Neural crest cell (in vitro differentiated cells): ENCODE results near the gene KTI12. TPM values are rescaled to one million over a fixed set of nuclear protein-coding genes. Genes with fewer than 3 reads are reported as not detected.
"Not testable (repeated sequence)": the region's sequence is repeated elsewhere in the genome, so short reads cannot be mapped to it uniquely, and the experiment has no call there.

Source experiments
- DNase-seq: peaks from one replicate; pipeline ENCODE4 v3.0.0; 2021; ENCODE audit warnings: low read depth, mixed read lengths, low spot score
- H3K27ac Mint-ChIP-seq: one replicate; pipeline ENCODE4 v1.8.0; 2021; ENCODE audit warnings: mild to moderate bottlenecking, mixed read lengths; ENCODE audit not compliant: unreplicated experiment
- H3K27me3 Mint-ChIP-seq: 2 replicates; pipeline ENCODE4 v1.8.0; 2021; ENCODE audit warnings: low read depth, mild to moderate bottlenecking, mixed read lengths
- H3K36me3 Mint-ChIP-seq: 2 replicates; pipeline ENCODE4 v1.8.0; 2021; ENCODE audit warnings: low read depth, mild to moderate bottlenecking, mixed read lengths
- H3K4me1 Mint-ChIP-seq: 2 replicates; pipeline ENCODE4 v1.8.0; 2021; ENCODE audit warnings: mixed read lengths
- H3K4me3 Mint-ChIP-seq: one replicate; pipeline ENCODE4 v1.8.0; 2021; ENCODE audit warnings: mild to moderate bottlenecking, mixed read lengths
- H3K9me3 Mint-ChIP-seq: 2 replicates; pipeline ENCODE4 v1.8.0; 2021; ENCODE audit warnings: mixed read lengths
- total RNA-seq: library from RNA; stranded (reverse); gene quantifications from 2 replicates; pipeline ENCODE4 v1.2.1, GENCODE V29; 2021
- TF ChIP-seq, protein P1 (sequence below): fragments of 200-600 bp; sonication (generic); conservative IDR thresholded peaks from 2 replicates; pipeline ENCODE4 v1.5.0; 2021; ENCODE audit warnings: antibody characterized with exemption, mild to moderate bottlenecking

KTI12 gene
- total RNA-seq, 1 donor from 2014 or later, result 8.1 TPM

- no peak for DNase-seq
- Mint-ChIP-seq H3K4me3 (no peak overlapping the region), H3K36me3 (peaks cover 5% of the 10 kb centered on the region), H3K9me3 (no peaks in the 10 kb centered on the region), H3K4me1 (peaks cover 10% of the 10 kb centered on the region), H3K27me3 (no peaks in the 10 kb centered on the region), H3K27ac (no peak overlapping the region)
- TF ChIP-seq, protein P1, sequence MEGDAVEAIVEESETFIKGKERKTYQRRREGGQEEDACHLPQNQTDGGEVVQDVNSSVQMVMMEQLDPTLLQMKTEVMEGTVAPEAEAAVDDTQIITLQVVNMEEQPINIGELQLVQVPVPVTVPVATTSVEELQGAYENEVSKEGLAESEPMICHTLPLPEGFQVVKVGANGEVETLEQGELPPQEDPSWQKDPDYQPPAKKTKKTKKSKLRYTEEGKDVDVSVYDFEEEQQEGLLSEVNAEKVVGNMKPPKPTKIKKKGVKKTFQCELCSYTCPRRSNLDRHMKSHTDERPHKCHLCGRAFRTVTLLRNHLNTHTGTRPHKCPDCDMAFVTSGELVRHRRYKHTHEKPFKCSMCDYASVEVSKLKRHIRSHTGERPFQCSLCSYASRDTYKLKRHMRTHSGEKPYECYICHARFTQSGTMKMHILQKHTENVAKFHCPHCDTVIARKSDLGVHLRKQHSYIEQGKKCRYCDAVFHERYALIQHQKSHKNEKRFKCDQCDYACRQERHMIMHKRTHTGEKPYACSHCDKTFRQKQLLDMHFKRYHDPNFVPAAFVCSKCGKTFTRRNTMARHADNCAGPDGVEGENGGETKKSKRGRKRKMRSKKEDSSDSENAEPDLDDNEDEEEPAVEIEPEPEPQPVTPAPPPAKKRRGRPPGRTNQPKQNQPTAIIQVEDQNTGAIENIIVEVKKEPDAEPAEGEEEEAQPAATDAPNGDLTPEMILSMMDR, result no peak
These were observed 7.3 kb downstream of the KTI12 start for GRCh38 chr1:52026278-52026677.

- H3K36me3 Mint-ChIP-seq, result peaks cover 8% of the 10 kb centered on the region
- no peak overlapping the region for H3K27ac Mint-ChIP-seq
These were observed 11.5 kb downstream of the KTI12 start for GRCh38 chr1:52022133-52022532.

DNA sequence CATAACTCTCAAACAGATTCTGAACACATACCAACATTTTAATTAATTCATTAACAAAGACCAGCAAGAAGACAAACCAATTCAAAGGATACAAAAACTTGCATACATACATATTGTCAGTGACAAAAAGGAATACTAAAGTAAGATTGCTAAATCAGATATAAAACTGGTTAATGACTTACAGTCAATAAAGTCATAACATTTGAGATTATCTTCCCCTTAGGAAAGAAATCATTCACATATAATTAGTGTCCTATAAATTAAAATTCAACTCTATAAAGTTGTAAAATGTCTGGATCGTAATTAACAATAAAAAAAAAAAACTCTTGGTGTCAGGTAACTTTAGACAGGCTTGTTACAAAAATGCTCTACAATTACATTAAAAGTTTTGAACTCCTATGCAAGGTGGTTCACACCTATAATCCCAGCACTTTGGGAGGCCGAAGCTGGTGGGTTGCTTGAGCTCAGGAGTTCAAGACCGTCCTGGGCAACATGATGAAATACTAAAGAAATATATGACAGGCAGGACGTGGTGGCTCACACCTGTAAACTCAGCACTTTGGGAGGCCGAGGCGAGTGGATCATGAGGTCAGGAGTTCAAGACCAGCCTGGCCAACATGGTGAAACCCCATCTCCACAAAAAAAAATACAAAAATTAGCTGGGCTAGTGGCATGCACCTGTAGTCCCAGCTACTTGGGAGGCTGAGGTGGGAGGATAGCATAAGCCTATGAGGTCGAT lies 25.4 kb downstream of the KTI12 start:
- no peak for DNase-seq
- TF ChIP-seq, protein P1, result no peak
- Mint-ChIP-seq H3K36me3 (no peaks in the 10 kb centered on the region), H3K27ac (no peak overlapping the region), H3K9me3 (no peaks in the 10 kb centered on the region), H3K4me1 (peaks cover 5% of the 10 kb centered on the region), H3K4me3 (no peak overlapping the region), H3K27me3 (peaks cover 36% of the 10 kb centered on the region)

More at GRCh38 chr1:52022133-52022532, 11.5 kb downstream of the KTI12 start:
- TF ChIP-seq, protein P1, result no peak
- Mint-ChIP-seq H3K4me3 (no peak overlapping the region), H3K4me1 (no peaks in the 10 kb centered on the region), H3K27me3 (no peaks in the 10 kb centered on the region), H3K9me3 (no peaks in the 10 kb centered on the region)
- no peak for DNase-seq

DNA sequence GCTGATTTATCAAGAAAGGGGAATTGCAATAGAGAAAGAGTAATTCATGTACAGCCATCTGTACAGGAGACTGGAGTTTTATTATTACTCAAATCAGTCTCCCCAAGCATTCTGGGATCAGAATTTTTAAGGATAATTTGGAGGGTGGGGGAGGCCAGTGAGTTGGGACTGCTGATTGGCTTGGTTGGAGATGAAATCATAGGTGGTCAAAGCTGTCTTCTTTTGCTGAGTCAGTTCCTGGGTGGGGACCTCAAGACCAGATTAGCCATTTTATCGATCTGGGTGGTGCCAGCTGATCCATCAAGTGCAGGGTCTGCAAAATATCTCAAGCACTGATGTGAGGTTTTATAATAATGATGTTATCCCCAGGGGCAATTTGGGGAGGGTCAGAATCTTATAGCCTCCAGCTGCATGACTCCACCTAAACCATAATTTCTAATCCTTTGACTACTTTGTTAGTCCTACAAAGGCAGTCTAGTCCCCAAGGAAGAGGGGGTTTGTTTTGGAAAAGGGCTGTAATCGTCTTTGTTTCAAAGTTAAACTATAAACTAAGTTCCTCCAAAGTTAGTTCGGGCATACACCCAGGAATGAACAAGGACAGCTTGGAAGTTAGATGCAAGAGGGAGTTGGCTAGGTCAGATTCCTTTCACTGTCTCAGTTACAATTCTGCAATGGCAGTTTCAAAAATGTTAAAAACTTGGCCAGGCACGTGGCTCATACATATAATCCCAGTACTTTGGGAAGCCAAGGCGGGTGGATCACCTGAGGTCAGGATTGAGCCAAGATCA lies 26.2 kb downstream of the KTI12 start:
- Mint-ChIP-seq H3K4me1 (peaks cover 5% of the 10 kb centered on the region), H3K36me3 (no peaks in the 10 kb centered on the region), H3K4me3 (no peak overlapping the region), H3K9me3 (no peaks in the 10 kb centered on the region), H3K27me3 (peaks cover 36% of the 10 kb centered on the region), H3K27ac (no peak overlapping the region)
- DNase-seq, result no peak
- TF ChIP-seq, protein P1, result no peak

GRCh38 chr1:52006081-52006553 lies 27.5 kb downstream of the KTI12 start:
- peaks cover 36% of the 10 kb centered on the region for H3K27me3 Mint-ChIP-seq
- not testable (repeated sequence) for H3K4me1 Mint-ChIP-seq, H3K9me3 Mint-ChIP-seq, H3K36me3 Mint-ChIP-seq, H3K4me3 Mint-ChIP-seq, H3K27ac Mint-ChIP-seq, DNase-seq

GRCh38 chr1:52005548-52005947 lies 28.1 kb downstream of the KTI12 start:
- not testable (repeated sequence) for H3K4me3 Mint-ChIP-seq, H3K4me1 Mint-ChIP-seq, H3K9me3 Mint-ChIP-seq, H3K27ac Mint-ChIP-seq, DNase-seq, H3K36me3 Mint-ChIP-seq
- peaks cover 36% of the 10 kb centered on the region for H3K27me3 Mint-ChIP-seq
